T-helper 1 cell treated with Interleukin-12 subunit alpha and Interleukin-12 subunit beta and Interleukin-4 antibody, amounts not matched to agents 30 ng/mL and 1 ng/mL, for 36 hours (primary cell): ENCODE results near the gene HDGFL3. TPM values are rescaled to one million over a fixed set of nuclear protein-coding genes. Genes with fewer than 3 reads are reported as not detected.
"Not testable (repeated sequence)": the region's sequence is repeated elsewhere in the genome, so short reads cannot be mapped to it uniquely, and the experiment has no call there.

Experiments used
- intact Hi-C: fragments of 100-400 bp; cut with micrococcal nuclease; formaldehyde crosslinking; loops from one replicate; pipeline ENCODE4 v1.15.1; 2024
- total RNA-seq: library from RNA; stranded (reverse); gene quantifications from 2 replicates; pipeline ENCODE4 v1.2.3, GENCODE V29; 2022

Gene HDGFL3
- total RNA-seq, 1 donor from 2014 or later, result 82.3 TPM

- intact Hi-C loops, result no loop called here
Observed at GRCh38 chr15:83198476-83198875, 9.1 kb downstream of the HDGFL3 start.

GRCh38 chr15:83194528-83194927, 13.1 kb downstream of the HDGFL3 start:
- intact Hi-C loops, result no loop called here

- intact Hi-C loops, result no loop called here
Observed at GRCh38 chr15:83193721-83194120, 13.9 kb downstream of the HDGFL3 start.

GRCh38 chr15:83192742-83193141, 14.9 kb downstream of the HDGFL3 start:
- intact Hi-C loops, result no loop called here

GRCh38 chr15:83190450-83190849, 17.2 kb downstream of the HDGFL3 start:
- intact Hi-C loops, result no loop called here

- intact Hi-C loops, result no loop called here
Observed at GRCh38 chr15:83185561-83185960, 22.1 kb downstream of the HDGFL3 start.

GRCh38 chr15:83178869-83179325, 28.7 kb downstream of the HDGFL3 start:
- intact Hi-C loops, result no loop called here

- intact Hi-C loops, result no loop called here
Observed at GRCh38 chr15:83178390-83178789, 29.2 kb downstream of the HDGFL3 start.

GRCh38 chr15:83174891-83175290, 32.7 kb downstream of the HDGFL3 start:
- intact Hi-C loops, result no loop called here

- intact Hi-C loops, result no loop called here
Observed at GRCh38 chr15:83170474-83171165, 37.0 kb downstream of the HDGFL3 start.

GRCh38 chr15:83169576-83169975, 38.0 kb downstream of the HDGFL3 start:
- intact Hi-C loops, result not testable (repeated sequence)

GRCh38 chr15:83166830-83167229, 40.8 kb downstream of the HDGFL3 start:
- intact Hi-C loops, result no loop called here

GRCh38 chr15:83166218-83166617, 41.4 kb downstream of the HDGFL3 start:
- intact Hi-C loops, result no loop called here

- intact Hi-C loops, result loop anchor here (1.0 kb wide), 3 partner anchors 34 to 100 kb away; no protein-coding TSS in a partner anchor
Observed at GRCh38 chr15:83164771-83165404, 42.7 kb downstream of the HDGFL3 start.

- intact Hi-C loops, result no loop called here
Observed at GRCh38 chr15:83164111-83164770, 43.4 kb downstream of the HDGFL3 start.

- intact Hi-C loops, result loop anchor here (1.0 to 2.0 kb wide), 2 partner anchors 54 to 152 kb away; partner anchors contain the start of gene C15orf40
Observed at GRCh38 chr15:83163032-83163431, 44.6 kb downstream of the HDGFL3 start.

- intact Hi-C loops, result no loop called here
Observed at GRCh38 chr15:83160741-83161140, 46.9 kb downstream of the HDGFL3 start.

GRCh38 chr15:83158393-83158792, 49.2 kb downstream of the HDGFL3 start:
- intact Hi-C loops, result no loop called here

GRCh38 chr15:83155942-83156341, 51.7 kb downstream of the HDGFL3 start:
- intact Hi-C loops, result no loop called here

- intact Hi-C loops, result no loop called here
Observed at GRCh38 chr15:83153288-83153687, 54.3 kb downstream of the HDGFL3 start.

GRCh38 chr15:83144771-83145170, 62.9 kb downstream of the HDGFL3 start:
- intact Hi-C loops, result no loop called here

GRCh38 chr15:83142151-83142550, 65.5 kb downstream of the HDGFL3 start:
- intact Hi-C loops, result not testable (repeated sequence)
